ENCODE results near the gene SFXN3.

The SFXN3 gene

GRCh38 chr10:101061624-101062231, 30.7 kb downstream of the SFXN3 start, which contains the start of gene KAZALD1:
TSS of gene KAZALD1 (plus strand) at chr10:101061989. CDS start at chr10:101062593, 604 bp downstream.
- no peak for TF ChIP-seq JUND (IDR thresholded peaks at IDR 0.05; ENCODE audit: low read depth)
- in situ Hi-C loops (cut with HindIII; ENCODE audit: low pct_unique_long_range_greater_than_20kb, low sequenced_read_pairs): no loop called here
- DNase-seq (ENCODE audit: low read depth in 1 of 2, low spot score in 1 of 2): peak; percentile 54 to 89

GRCh38 chr10:101062232-101063049, 31.4 kb downstream of the SFXN3 start:
- peak; percentile 47 to 72 for DNase-seq (ENCODE audit: low read depth in 1 of 2, low spot score in 1 of 2)
- in situ Hi-C loops (cut with HindIII; ENCODE audit: low pct_unique_long_range_greater_than_20kb, low sequenced_read_pairs): no loop called here
- no peak for TF ChIP-seq JUND (IDR thresholded peaks at IDR 0.05; ENCODE audit: low read depth)

- no peak for TF ChIP-seq JUND (IDR thresholded peaks at IDR 0.05; ENCODE audit: low read depth)
- in situ Hi-C loops (cut with HindIII; ENCODE audit: low pct_unique_long_range_greater_than_20kb, low sequenced_read_pairs): no loop called here
- peak in 1 of 2 experiments; percentile 65 for DNase-seq (ENCODE audit: low read depth in 1 of 2, low spot score in 1 of 2)
These were observed 32.1 kb downstream of the SFXN3 start for GRCh38 chr10:101063050-101063525.

DNA sequence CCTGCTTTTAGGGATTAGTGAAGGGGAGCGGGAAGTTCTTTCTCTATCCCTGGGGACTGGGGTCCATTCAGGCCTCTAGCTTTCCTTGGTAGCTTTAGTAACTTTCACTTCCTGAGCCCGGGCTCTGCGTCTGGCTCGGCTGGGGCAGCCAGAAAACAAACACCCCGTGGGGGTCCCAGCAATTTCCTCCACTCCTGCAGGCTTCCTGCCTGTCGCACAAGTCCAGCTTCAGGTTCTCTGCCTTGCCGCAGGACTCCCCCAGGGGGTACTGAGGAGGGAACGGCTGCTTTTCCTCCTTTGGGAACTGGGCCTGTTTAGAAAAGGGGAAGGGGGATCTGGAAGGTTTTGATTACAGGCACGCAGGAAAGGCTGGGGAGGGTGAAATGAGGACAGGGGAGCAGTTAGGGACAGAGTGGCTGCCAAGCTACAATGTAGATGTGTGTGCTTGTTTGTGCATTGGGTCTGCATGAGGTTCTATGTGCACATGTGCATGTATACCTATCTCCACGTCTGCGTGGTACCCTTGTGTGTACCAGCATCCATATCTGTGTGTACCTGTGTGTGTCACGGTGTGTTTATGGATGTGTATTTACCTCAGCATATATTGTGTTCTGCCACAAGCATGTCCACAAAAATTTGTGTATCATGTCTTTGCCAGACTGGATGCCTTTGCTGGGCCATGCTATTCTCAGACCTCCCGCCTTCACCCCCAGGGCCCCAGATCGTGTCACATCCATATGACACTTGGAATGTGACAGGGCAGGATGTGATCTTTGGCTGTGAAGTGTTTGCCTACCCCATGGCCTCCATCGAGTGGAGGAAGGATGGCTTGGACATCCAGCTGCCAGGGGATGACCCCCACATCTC, 32.7 kb downstream of the SFXN3 start:
- in situ Hi-C loops (cut with HindIII; ENCODE audit: low pct_unique_long_range_greater_than_20kb, low sequenced_read_pairs): no loop called here
- no peak for TF ChIP-seq JUND (IDR thresholded peaks at IDR 0.05; ENCODE audit: low read depth)
- peak in 1 of 2 experiments; percentile 73 for DNase-seq (ENCODE audit: low read depth in 1 of 2, low spot score in 1 of 2)

- no peak for TF ChIP-seq JUND (IDR thresholded peaks at IDR 0.05; ENCODE audit: low read depth)
- no peak for DNase-seq (ENCODE audit: low read depth in 1 of 2, low spot score in 1 of 2)
- in situ Hi-C loops (cut with HindIII; ENCODE audit: low pct_unique_long_range_greater_than_20kb, low sequenced_read_pairs): no loop called here
These were observed 33.5 kb downstream of the SFXN3 start for GRCh38 chr10:101064415-101065030.

DNA sequence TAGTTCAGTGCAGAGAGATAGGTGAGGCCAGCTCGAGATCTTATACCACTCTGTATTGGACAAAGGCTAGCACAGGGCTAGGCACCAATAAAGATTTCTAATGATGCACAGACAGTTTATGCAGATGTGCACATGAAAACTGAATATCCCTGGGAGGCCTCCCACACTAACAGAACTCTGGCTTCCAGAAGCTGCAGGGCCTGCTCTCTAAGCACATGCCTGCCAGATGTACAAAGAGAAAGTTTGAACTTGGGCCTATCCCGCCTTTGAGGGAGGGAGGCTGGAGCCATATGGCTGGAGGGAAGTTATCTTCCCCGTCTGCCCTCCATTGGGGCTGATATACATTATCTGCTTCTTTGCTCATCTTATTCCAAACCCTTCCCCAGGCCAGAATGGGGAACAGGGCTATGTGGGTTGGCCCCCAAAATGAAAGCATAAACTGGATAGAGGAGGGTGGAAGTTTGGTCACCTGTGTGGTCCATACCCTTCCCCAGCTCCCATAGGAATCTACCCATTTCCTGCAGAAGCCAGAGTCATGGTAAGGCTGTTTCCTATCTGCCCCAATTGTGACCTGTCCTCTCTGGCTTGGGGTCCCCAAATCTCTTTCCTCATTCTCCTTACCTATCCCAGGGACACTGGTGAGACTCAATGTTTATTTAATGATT, 34.6 kb downstream of the SFXN3 start:
- TF ChIP-seq JUND (IDR thresholded peaks at IDR 0.05; ENCODE audit: low read depth): no peak

GRCh38 chr10:101066146-101066895, 35.3 kb downstream of the SFXN3 start:
- TF ChIP-seq JUND (IDR thresholded peaks at IDR 0.05; ENCODE audit: low read depth): peak; percentile 19; the same call in 1 of the 2 replicates
- in situ Hi-C loops (cut with HindIII; ENCODE audit: low pct_unique_long_range_greater_than_20kb, low sequenced_read_pairs): no loop called here
- peak; percentile 80 to 97 for DNase-seq (ENCODE audit: low read depth in 1 of 2, low spot score in 1 of 2)

More for the DNA sequence above, 34.6 kb downstream of the SFXN3 start:
- in situ Hi-C loops (cut with HindIII; ENCODE audit: low pct_unique_long_range_greater_than_20kb, low sequenced_read_pairs): no loop called here
- DNase-seq (ENCODE audit: low read depth in 1 of 2, low spot score in 1 of 2): no peak

DNA sequence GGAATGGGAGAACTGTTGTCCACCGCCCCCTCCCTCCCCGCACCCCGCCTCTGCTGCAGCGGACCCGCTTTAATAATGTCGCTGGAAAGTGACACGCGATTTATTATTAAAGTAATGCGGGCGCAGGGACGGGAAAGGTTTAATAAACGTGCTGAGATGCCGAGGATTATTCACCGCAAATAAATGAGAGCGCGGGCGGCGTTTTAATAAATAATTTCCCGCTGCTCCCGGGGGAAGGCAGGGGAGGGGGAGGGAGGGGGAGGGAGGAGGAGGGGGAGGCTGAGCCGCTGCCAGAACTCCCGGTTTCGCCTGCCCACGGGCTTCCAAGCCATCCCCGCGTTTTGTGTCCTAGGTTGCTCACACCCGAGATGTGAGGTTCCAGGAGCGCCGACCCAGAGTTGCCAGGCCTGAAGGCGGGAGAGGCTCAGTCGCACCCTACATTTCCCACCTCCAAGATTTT, 35.9 kb downstream of the SFXN3 start:
- in situ Hi-C loops (cut with HindIII; ENCODE audit: low pct_unique_long_range_greater_than_20kb, low sequenced_read_pairs): no loop called here
- TF ChIP-seq JUND (IDR thresholded peaks at IDR 0.05; ENCODE audit: low read depth): no peak
- DNase-seq (ENCODE audit: low read depth in 1 of 2, low spot score in 1 of 2): peak; percentile 46 to 78

GRCh38 chr10:101067356-101068083, 36.5 kb downstream of the SFXN3 start:
- DNase-seq (ENCODE audit: low read depth in 1 of 2, low spot score in 1 of 2): peak; percentile 81 to 95
- in situ Hi-C loops (cut with HindIII; ENCODE audit: low pct_unique_long_range_greater_than_20kb, low sequenced_read_pairs): no loop called here
- TF ChIP-seq JUND (IDR thresholded peaks at IDR 0.05; ENCODE audit: low read depth): no peak

- TF ChIP-seq JUND (IDR thresholded peaks at IDR 0.05; ENCODE audit: low read depth): no peak
- in situ Hi-C loops (cut with HindIII; ENCODE audit: low pct_unique_long_range_greater_than_20kb, low sequenced_read_pairs): no loop called here
- DNase-seq (ENCODE audit: low read depth in 1 of 2, low spot score in 1 of 2): no peak
These were observed 38.4 kb downstream of the SFXN3 start for GRCh38 chr10:101069441-101069840.
